HepG2 (cell line): Measurements from ENCODE around the gene SEPTIN2. TPM values are rescaled to one million over a fixed set of nuclear protein-coding genes. Genes with fewer than 3 reads are reported as not detected.
A peak's percentile ranks its signal among the peaks of the same experiment; 100 is the strongest.

Experiments
- ATAD3A ChIP-seq: sonication (generic); formaldehyde crosslinking; IDR thresholded peaks from 2 replicates; pipeline ENCODE4 v1.4.0; 2020; ENCODE audit warnings: missing genetic modification reagents
- KLF15 ChIP-seq: sonication (generic); formaldehyde crosslinking; IDR thresholded peaks from 2 replicates; pipeline ENCODE4 v1.8.1; 2023; ENCODE audit warnings: borderline replicate concordance, mild to moderate bottlenecking, inconsistent platforms, missing genetic modification reagents, mixed read lengths
- MNT ChIP-seq: fragments of 450-650 bp; IDR thresholded peaks from 2 replicates; pipeline ENCODE4 v1.6.1; 2016
- NFKBIZ ChIP-seq: IDR thresholded peaks from 2 replicates; pipeline ENCODE4 v1.6.1; 2018; ENCODE audit warnings: missing genetic modification reagents, missing compliant biosample characterization
- TBX2 ChIP-seq: sonication (generic); formaldehyde crosslinking; IDR thresholded peaks from 2 replicates; pipeline ENCODE4 v1.5.0; 2020; ENCODE audit warnings: missing genetic modification reagents, mild to moderate bottlenecking, borderline replicate concordance
- ZBTB49 ChIP-seq: sonication (generic); formaldehyde crosslinking; IDR thresholded peaks from 2 replicates; pipeline ENCODE4 v1.4.0; 2020; ENCODE audit warnings: missing genetic modification reagents, borderline replicate concordance
- ZC3H4 ChIP-seq: sonication (generic); formaldehyde crosslinking; IDR thresholded peaks from 2 replicates; pipeline ENCODE4 v1.4.0; 2020; ENCODE audit warnings: missing genetic modification reagents, borderline replicate concordance
- ZNF543 ChIP-seq: sonication (generic); formaldehyde crosslinking; IDR thresholded peaks from 2 replicates; pipeline ENCODE4 v1.4.0; 2020; ENCODE audit warnings: mild to moderate bottlenecking, missing genetic modification reagents
- ZNF761 ChIP-seq: sonication (generic); formaldehyde crosslinking; conservative IDR thresholded peaks from 2 replicates; pipeline ENCODE4 v1.4.0; 2020; ENCODE audit warnings: mild to moderate bottlenecking, missing genetic modification reagents
- ZNF839 ChIP-seq: sonication (generic); formaldehyde crosslinking; IDR thresholded peaks from 2 replicates; pipeline ENCODE4 v1.4.0; 2020; ENCODE audit warnings: missing genetic modification reagents, mild to moderate bottlenecking, borderline replicate concordance
- polyA plus RNA-seq, 8 experiments: library from polyadenylated mRNA; depleted of rRNA in 3 of 8; stranded (reverse) in 7 of 8; unstranded in 1 of 8; fragments of >200 nt; fragmentation: Illumina TruSeq in 4 of 8; extraction: Trizol in 4 of 8; gene quantifications; 2 replicates each; pipeline versions ENCODE4 v1.2.1 to v1.2.3, GENCODE V29; 2011 to 2016; ENCODE audit warnings: low read depth in 4 of 8, missing spikeins in 1 of 8, mixed read lengths in 1 of 8; ENCODE audit not compliant: insufficient read depth in 1 of 8
- total RNA-seq, 5 experiments: library from RNA; depleted of rRNA; stranded (reverse); fragments of >200 nt; fragmentation: Illumina TruSeq; extraction: Trizol; gene quantifications; 2 replicates each; pipeline ENCODE4 v1.2.3, GENCODE V29; 2016; ENCODE audit warnings: low read depth in 1 of 5
- TF ChIP-seq, protein P1 (sequence below): sonication (generic); formaldehyde crosslinking; IDR thresholded peaks from 2 replicates; pipeline ENCODE4 v1.4.0; 2020; ENCODE audit warnings: missing genetic modification reagents
- TF ChIP-seq, protein P2 (sequence below), 2 experiments: fragments of 450-650 bp in 1 of 2; sonication (generic) in 1 of 2; formaldehyde crosslinking in 1 of 2; IDR thresholded peaks; 2 replicates each; pipeline versions ENCODE4 v1.6.1 to v1.8.0; 2016 to 2022; ENCODE audit warnings: antibody characterized with exemption in 1 of 2, mild to moderate bottlenecking in 1 of 2, missing genetic modification reagents in 1 of 2

SEPTIN2 gene
- total and polyA plus RNA-seq, 2 of the 13 experiments (the other 11 are each of a cell fraction or from before 2014, with no cell fraction given) = 493 to 733 TPM

- TF ChIP-seq ZBTB49 (no peak), ATAD3A (CRISPR knock-in tag) (no peak), TBX2 (no peak; the same call in 1 of the 2 replicates), MNT (peak; percentile 2; the same call in 1 of the 2 replicates), NFKBIZ (CRISPR knock-in tag) (0 out of 2 replicates have a peak, but pooled peaks have one; percentile 24), KLF15 (CRISPR knock-in tag) (peak; percentile 79), ZNF839 (CRISPR knock-in tag) (peak; percentile 60; the same call in 1 of the 2 replicates), ZC3H4 (CRISPR knock-in tag) (no peak), ZNF761 (CRISPR knock-in tag) (no peak), ZNF543 (CRISPR knock-in tag) (no peak; the same call in 1 of the 2 replicates)
- TF ChIP-seq, protein P1, sequence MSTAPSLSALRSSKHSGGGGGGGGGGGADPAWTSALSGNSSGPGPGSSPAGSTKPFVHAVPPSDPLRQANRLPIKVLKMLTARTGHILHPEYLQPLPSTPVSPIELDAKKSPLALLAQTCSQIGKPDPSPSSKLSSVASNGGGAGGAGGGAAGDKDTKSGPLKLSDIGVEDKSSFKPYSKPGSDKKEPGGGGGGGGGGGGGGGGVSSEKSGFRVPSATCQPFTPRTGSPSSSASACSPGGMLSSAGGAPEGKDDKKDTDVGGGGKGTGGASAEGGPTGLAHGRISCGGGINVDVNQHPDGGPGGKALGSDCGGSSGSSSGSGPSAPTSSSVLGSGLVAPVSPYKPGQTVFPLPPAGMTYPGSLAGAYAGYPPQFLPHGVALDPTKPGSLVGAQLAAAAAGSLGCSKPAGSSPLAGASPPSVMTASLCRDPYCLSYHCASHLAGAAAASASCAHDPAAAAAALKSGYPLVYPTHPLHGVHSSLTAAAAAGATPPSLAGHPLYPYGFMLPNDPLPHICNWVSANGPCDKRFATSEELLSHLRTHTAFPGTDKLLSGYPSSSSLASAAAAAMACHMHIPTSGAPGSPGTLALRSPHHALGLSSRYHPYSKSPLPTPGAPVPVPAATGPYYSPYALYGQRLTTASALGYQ (CRISPR knock-in tag) = peak; percentile 63; the same call in 1 of the 2 replicates
- TF ChIP-seq, protein P2, sequence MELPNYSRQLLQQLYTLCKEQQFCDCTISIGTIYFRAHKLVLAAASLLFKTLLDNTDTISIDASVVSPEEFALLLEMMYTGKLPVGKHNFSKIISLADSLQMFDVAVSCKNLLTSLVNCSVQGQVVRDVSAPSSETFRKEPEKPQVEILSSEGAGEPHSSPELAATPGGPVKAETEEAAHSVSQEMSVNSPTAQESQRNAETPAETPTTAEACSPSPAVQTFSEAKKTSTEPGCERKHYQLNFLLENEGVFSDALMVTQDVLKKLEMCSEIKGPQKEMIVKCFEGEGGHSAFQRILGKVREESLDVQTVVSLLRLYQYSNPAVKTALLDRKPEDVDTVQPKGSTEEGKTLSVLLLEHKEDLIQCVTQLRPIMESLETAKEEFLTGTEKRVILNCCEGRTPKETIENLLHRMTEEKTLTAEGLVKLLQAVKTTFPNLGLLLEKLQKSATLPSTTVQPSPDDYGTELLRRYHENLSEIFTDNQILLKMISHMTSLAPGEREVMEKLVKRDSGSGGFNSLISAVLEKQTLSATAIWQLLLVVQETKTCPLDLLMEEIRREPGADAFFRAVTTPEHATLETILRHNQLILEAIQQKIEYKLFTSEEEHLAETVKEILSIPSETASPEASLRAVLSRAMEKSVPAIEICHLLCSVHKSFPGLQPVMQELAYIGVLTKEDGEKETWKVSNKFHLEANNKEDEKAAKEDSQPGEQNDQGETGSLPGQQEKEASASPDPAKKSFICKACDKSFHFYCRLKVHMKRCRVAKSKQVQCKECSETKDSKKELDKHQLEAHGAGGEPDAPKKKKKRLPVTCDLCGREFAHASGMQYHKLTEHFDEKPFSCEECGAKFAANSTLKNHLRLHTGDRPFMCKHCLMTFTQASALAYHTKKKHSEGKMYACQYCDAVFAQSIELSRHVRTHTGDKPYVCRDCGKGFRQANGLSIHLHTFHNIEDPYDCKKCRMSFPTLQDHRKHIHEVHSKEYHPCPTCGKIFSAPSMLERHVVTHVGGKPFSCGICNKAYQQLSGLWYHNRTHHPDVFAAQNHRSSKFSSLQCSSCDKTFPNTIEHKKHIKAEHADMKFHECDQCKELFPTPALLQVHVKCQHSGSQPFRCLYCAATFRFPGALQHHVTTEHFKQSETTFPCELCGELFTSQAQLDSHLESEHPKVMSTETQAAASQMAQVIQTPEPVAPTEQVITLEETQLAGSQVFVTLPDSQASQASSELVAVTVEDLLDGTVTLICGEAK (IDR thresholded peaks at IDR 0.05) = no peak
- TF ChIP-seq, protein P2 (CRISPR knock-in tag; IDR thresholded peaks at IDR 0.05) = peak; percentile 20; the same call in 1 of the 2 replicates
Observed at GRCh38 chr2:241315879-241316631, at the start of gene SEPTIN2 (continued).
